Measurements from ENCODE around the gene TNS1. TPM values are rescaled to one million over a fixed set of nuclear protein-coding genes. Genes with fewer than 3 reads are reported as not detected.
A peak's percentile ranks its signal among the peaks of the same experiment; 100 is the strongest.

TNS1 gene
- total RNA-seq, 1 donor from 2014 or later: 54.5 TPM

DNA sequence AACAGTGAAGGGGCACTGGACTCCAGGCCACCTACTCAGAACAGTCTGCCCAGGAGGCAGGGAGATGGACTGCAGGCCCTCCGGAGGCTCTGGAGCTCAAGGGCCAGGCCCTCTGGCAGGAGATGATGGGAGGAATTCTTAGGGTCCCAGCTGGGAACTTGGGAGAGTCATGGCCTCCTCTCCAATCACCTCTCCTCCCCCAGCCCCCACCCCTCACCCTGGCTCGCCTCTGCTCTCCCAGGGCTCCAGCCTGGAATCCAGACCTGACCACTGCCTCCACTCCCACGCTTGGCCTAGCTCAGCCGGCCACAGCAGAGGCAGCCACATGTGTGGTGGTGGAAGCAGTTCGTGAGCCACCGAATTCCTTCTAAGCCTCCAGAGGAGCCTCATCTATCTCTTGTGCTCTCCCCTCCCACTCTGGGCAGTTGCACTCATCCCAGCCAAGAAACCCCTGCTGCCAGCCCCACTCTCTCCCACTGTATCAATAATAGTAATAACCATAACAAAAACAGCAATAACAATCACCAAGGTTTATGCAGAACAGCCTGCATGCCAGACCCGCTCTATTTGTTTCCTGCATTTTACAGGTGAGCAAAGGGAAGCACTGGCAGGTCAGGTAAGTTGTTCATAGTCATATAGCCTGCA lies 67.4 kb downstream of the TNS1 start:
- Histone ChIP-seq H3K4me3 (ENCODE audit: low read depth, low read length) (no peak overlapping the region), H3K27me3 (ENCODE audit: control insufficient read depth, insufficient read depth, low read length) (no peaks in the 10 kb centered on the region), H3K36me3 (ENCODE audit: control insufficient read depth, insufficient read depth, low read length) (no peaks in the 10 kb centered on the region)
- TF ChIP-seq, protein P1, sequence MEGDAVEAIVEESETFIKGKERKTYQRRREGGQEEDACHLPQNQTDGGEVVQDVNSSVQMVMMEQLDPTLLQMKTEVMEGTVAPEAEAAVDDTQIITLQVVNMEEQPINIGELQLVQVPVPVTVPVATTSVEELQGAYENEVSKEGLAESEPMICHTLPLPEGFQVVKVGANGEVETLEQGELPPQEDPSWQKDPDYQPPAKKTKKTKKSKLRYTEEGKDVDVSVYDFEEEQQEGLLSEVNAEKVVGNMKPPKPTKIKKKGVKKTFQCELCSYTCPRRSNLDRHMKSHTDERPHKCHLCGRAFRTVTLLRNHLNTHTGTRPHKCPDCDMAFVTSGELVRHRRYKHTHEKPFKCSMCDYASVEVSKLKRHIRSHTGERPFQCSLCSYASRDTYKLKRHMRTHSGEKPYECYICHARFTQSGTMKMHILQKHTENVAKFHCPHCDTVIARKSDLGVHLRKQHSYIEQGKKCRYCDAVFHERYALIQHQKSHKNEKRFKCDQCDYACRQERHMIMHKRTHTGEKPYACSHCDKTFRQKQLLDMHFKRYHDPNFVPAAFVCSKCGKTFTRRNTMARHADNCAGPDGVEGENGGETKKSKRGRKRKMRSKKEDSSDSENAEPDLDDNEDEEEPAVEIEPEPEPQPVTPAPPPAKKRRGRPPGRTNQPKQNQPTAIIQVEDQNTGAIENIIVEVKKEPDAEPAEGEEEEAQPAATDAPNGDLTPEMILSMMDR (IDR thresholded peaks at IDR 0.05; ENCODE audit: insufficient read depth, low read length, poor library complexity, severe bottlenecking): no peak
- DNase-seq (ENCODE audit: low read depth): peak; percentile 42

DNA sequence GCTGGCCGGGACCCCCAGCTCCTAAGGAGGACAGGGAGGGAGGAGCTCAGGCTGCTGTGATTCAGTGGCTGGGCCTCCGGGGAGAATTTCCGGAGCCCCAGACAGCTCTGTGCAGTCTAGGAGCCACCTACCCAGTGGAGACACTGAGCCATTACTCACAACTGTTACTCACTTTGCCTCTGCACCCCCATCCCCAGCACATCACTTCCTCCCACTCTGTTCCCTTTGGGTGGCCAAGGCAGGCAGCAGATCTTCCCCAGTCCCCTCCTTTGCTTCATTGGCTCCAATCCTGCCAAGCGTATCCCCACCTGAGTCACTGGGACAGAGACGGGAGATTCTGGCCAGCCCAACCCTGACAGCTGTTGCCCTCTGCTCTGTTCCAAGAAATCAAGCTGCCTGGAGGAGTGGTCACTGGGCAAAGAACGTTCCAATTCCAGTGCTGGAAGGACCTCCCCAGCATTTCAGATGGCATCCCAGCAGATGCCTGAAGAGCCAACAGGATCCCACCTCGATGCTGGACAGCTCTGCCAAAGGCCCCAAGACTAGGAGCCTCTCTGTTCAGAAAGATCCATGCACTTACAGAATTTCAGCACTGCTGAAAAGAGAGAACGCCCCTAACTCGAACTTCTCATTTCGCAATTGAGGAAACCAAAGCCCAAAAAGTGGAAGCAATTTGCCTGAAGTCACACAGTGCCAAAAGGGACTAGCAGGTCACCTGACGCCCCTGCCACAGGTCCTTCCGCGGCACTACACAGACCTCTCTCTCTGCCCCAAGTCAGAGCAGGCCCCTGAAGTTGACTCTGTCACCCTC lies 68.3 kb downstream of the TNS1 start:
- Histone ChIP-seq H3K36me3 (ENCODE audit: control insufficient read depth, insufficient read depth, low read length) (no peaks in the 10 kb centered on the region), H3K27me3 (ENCODE audit: control insufficient read depth, insufficient read depth, low read length) (no peaks in the 10 kb centered on the region), H3K4me3 (ENCODE audit: low read depth, low read length) (no peak overlapping the region)
- TF ChIP-seq, protein P1 (IDR thresholded peaks at IDR 0.05; ENCODE audit: insufficient read depth, low read length, poor library complexity, severe bottlenecking): no peak
- DNase-seq (ENCODE audit: low read depth): peak; percentile 91

DNA sequence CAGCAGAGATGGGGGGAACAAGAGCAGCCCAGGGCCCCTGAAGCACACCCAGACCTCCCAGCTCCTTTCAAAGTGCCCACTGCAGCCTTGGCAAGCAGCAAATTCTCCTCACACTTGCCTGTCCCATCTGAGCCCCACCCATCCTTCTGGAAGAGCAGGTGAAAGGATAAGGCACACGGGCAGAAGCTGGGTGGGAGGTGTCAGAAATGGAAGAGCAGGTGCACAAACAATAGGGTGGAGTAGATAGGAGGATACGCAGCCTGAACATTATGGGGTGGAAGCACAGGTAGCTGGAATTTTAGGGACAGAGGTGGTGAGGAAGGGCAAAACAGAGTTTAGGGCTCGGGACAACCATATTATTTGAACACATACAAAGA lies 69.2 kb downstream of the TNS1 start:
- DNase-seq (ENCODE audit: low read depth): no peak
- no peak overlapping the region for H3K4me3 ChIP-seq (ENCODE audit: low read depth, low read length)
- TF ChIP-seq, protein P1 (IDR thresholded peaks at IDR 0.05; ENCODE audit: insufficient read depth, low read length, poor library complexity, severe bottlenecking): no peak
- H3K36me3 ChIP-seq (ENCODE audit: control insufficient read depth, insufficient read depth, low read length): no peaks in the 10 kb centered on the region
- H3K27me3 ChIP-seq (ENCODE audit: control insufficient read depth, insufficient read depth, low read length): no peaks in the 10 kb centered on the region

DNA sequence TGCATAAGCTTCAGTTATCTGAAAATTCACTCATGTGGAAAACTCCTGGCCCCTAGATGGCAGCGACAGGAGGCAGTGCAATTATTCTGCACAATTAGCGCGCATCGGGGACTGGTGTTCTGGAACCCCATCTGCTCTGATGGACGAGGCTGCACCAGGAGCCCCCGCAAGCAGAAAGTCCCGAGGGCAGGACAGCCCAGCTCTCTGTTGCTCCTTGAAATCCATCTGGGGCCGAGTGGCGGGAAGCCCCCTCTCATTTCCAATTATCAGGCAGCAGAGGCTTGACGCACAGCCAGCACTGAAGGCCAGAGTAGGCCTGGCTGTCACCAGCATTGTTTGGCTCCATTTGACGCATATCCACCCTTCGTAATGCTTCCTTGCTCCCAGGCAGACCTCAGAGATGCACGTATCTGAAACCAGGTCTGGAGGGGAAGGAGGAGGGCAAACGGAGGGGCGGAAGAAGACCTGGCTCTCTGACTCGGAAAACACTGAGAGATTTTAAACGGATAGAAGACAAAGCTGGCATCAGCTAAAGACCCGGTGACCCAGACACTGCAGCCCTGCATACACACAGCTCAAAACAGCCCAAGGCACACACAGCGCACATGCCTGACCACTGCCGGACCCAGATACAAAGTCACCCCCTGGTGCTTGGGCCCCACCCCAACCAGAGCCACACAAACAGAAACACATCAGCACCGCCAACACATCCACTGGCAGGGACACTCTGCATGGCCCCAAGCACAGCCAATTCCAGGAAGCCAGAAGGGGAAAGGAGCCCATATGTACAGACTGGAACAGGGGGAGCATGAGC lies 69.8 kb downstream of the TNS1 start:
- DNase-seq (ENCODE audit: low read depth): no peak
- TF ChIP-seq, protein P1 (IDR thresholded peaks at IDR 0.05; ENCODE audit: insufficient read depth, low read length, poor library complexity, severe bottlenecking): no peak
- H3K27me3 ChIP-seq (ENCODE audit: control insufficient read depth, insufficient read depth, low read length): no peaks in the 10 kb centered on the region

DNA sequence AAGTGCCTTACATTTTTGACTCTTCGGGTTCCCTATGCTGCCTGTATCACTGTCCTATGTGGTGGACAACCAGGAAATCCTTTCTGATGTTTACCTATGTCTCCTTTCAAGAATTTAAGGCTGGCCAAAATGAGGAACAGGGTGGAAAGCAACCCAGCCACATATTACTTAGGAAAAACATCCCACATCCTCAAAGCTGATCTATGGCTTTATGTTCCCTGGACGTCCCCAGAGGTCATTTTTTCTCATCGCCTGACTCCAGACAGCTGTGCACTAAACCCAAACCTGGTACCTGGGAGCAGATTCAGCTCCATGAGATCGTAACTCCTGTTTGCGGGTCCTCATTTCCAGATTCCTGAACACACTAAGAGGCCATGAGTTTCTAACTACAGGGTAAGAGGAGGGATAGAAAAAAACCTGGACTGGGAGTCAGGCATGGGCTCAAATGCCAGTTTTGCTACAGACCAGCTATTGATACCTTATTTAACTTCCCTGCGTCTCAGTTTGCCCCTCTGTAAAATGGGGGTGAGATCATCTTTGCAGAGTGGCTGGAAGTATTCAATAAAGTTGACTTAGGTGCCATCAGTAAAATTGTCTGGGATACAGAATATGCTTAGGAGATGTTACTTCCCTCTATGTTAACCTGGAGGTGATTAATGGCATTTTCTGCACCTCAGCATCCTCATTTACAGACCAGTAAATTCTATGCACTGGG lies 70.8 kb downstream of the TNS1 start:
- TF ChIP-seq, protein P1 (IDR thresholded peaks at IDR 0.05; ENCODE audit: insufficient read depth, low read length, poor library complexity, severe bottlenecking): no peak
- no peaks in the 10 kb centered on the region for H3K27me3 ChIP-seq (ENCODE audit: control insufficient read depth, insufficient read depth, low read length)
- H3K36me3 ChIP-seq (ENCODE audit: control insufficient read depth, insufficient read depth, low read length): no peaks in the 10 kb centered on the region
- no peak overlapping the region for H3K4me3 ChIP-seq (ENCODE audit: low read depth, low read length)
- no peak for DNase-seq (ENCODE audit: low read depth)

More for the DNA sequence above, 69.8 kb downstream of the TNS1 start:
- Histone ChIP-seq H3K4me3 (ENCODE audit: low read depth, low read length) (no peak overlapping the region), H3K36me3 (ENCODE audit: control insufficient read depth, insufficient read depth, low read length) (no peaks in the 10 kb centered on the region)

All from kidney epithelial cell (primary cell).